Prostate gland (tissue), 2 donors: ENCODE measurements around the gene SCN3B.

Source experiments
- POLR2AphosphoS5 ChIP-seq: sonication (generic); formaldehyde crosslinking; IDR thresholded peaks from one replicate; pipeline ENCODE4 v1.6.1; 2017; ENCODE audit warnings: antibody characterized with exemption
- TF ChIP-seq, protein P1 (sequence below), 4 experiments: fragments of 200-600 bp in 2 of 4; fragments of 450-650 bp in 2 of 4; sonication (generic) in 2 of 4; IDR thresholded peaks; 1 replicate in 3 of 4; 2 replicates in 1 of 4; pipeline ENCODE4 v1.5.1; 2016 to 2019; ENCODE audit warnings: antibody characterized with exemption in 4 of 4, mild to moderate bottlenecking in 2 of 4, moderate library complexity in 2 of 4

GRCh38 chr11:123696183-123696582, 41.8 kb upstream of the SCN3B start:
- TF ChIP-seq, protein P1, sequence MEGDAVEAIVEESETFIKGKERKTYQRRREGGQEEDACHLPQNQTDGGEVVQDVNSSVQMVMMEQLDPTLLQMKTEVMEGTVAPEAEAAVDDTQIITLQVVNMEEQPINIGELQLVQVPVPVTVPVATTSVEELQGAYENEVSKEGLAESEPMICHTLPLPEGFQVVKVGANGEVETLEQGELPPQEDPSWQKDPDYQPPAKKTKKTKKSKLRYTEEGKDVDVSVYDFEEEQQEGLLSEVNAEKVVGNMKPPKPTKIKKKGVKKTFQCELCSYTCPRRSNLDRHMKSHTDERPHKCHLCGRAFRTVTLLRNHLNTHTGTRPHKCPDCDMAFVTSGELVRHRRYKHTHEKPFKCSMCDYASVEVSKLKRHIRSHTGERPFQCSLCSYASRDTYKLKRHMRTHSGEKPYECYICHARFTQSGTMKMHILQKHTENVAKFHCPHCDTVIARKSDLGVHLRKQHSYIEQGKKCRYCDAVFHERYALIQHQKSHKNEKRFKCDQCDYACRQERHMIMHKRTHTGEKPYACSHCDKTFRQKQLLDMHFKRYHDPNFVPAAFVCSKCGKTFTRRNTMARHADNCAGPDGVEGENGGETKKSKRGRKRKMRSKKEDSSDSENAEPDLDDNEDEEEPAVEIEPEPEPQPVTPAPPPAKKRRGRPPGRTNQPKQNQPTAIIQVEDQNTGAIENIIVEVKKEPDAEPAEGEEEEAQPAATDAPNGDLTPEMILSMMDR (IDR thresholded peaks at IDR 0.05) = no peak
- TF ChIP-seq POLR2AphosphoS5 = no peak
